Muscle layer of colon (tissue), 2 donors: Measurements from ENCODE around the gene CD160.
"Not testable (repeated sequence)": the region's sequence is repeated elsewhere in the genome, so short reads cannot be mapped to it uniquely, and the experiment has no call there.

ENCODE experiments used
- H3K27ac ChIP-seq: one replicate; pipeline ENCODE4 v1.7.0; 2013; ENCODE audit warnings: low read depth, mild to moderate bottlenecking, low read length, moderate library complexity
- H3K27me3 ChIP-seq, 2 donors: one replicate each; pipeline ENCODE4 v1.7.0; 2013; ENCODE audit warnings: low read length in 2 of 2, mild to moderate bottlenecking in 2 of 2; ENCODE audit not compliant: insufficient read depth in 2 of 2, control insufficient read depth in 1 of 2
- H3K36me3 ChIP-seq: one replicate; pipeline ENCODE4 v1.7.0; 2013; ENCODE audit warnings: mild to moderate bottlenecking, low read length; ENCODE audit not compliant: insufficient read depth
- H3K4me1 ChIP-seq: one replicate; pipeline ENCODE4 v1.7.0; 2013; ENCODE audit warnings: mild to moderate bottlenecking, low read length; ENCODE audit not compliant: insufficient read depth
- H3K4me3 ChIP-seq, 2 donors: one replicate each; pipeline ENCODE4 v1.7.0; 2013; ENCODE audit warnings: low read length in 2 of 2, low read depth in 1 of 2, mild to moderate bottlenecking in 1 of 2, moderate library complexity in 1 of 2
- H3K9ac ChIP-seq: one replicate; pipeline ENCODE4 v1.7.0; 2013; ENCODE audit warnings: low read length
- H3K9me3 ChIP-seq: one replicate; pipeline ENCODE4 v1.7.0; 2013; ENCODE audit warnings: mild to moderate bottlenecking, low read length
- donor health status: abdominal sarcoma.
- donor health status: Adenocarcinoma of cecum.

CD160 gene

DNA sequence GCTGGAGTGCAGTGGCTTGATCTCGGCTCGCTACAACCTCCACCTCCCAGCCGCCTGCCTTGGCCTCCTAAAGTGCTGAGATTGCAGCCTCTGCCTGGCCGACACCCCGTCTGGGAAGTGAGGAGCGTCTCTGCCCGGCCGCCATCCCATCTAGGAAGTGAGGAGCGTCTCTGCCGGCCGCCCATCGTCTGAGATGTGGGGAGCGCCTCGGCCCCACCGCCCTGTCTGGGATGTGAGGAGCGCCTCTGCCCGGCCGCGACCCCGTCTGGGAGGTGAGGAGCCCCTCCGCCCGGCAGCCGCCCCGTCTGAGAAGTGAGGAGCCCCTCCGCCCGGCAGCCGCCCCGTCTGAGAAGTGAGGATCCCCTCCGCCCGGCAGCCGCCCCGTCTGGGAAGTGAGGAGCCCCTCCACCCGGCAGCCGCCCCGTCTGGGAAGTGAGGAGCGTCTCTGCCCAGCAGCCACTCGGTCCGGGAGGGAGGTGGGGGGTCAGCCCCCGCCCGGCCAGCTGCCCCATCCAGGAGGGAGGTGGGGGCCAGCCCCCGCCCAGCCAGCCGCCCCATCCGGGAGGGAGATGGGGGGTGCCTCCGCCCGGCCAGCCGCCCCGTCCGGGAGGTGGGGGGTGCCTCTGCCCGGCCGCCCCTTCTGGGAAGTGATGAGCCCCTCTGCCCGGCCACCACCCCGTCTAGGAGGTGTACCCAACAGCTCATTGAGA lies 45.1 kb downstream of the CD160 start:
- H3K4me3 ChIP-seq, H3K27ac ChIP-seq, H3K9ac ChIP-seq, H3K4me1 ChIP-seq, H3K27me3 ChIP-seq, H3K36me3 ChIP-seq, H3K9me3 ChIP-seq: not testable (repeated sequence)

GRCh38 chr1:145765127-145765526 lies 45.8 kb downstream of the CD160 start:
- not testable (repeated sequence) for H3K4me1 ChIP-seq, H3K9ac ChIP-seq, H3K27me3 ChIP-seq, H3K4me3 ChIP-seq, H3K9me3 ChIP-seq, H3K27ac ChIP-seq, H3K36me3 ChIP-seq

DNA sequence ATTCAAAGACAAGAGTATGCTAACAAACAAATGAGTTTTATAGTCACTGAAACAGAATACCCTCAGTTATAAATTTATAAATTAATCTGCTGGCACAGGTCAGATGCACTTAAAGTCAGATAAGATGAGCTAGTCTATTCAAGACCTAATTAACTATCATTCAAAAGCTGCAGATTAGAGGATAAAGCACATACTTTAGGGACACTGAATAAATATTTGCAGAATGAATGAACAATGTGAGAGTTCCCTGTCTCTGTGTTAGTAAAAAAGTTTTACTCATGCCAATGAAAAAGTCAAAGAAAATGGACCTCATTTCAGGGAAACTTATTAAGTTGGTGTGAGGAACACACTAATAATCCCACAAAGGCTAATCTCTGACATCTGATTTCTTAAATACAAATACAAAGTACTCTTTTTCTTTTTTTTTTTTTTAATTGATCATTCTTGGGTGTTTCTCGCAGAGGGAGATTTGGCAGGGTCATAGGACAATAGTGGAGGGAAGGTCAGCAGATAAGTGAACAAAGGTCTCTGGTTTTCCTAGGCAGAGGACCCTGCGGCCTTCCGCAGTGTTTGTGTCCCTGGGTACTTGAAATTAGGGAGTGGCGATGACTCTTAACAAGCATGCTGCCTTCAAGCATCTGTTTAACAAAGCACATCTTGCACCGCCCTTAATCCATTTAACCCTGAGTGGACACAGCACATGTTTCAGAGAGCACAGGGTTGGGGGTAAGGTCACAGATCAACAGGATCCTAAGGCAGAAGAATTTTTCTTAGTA lies 46.5 kb downstream of the CD160 start:
- not testable (repeated sequence) for H3K4me1 ChIP-seq, H3K27ac ChIP-seq, H3K4me3 ChIP-seq, H3K27me3 ChIP-seq, H3K9ac ChIP-seq, H3K9me3 ChIP-seq
- H3K36me3 ChIP-seq = peaks cover 14% of the 10 kb centered on the region

DNA sequence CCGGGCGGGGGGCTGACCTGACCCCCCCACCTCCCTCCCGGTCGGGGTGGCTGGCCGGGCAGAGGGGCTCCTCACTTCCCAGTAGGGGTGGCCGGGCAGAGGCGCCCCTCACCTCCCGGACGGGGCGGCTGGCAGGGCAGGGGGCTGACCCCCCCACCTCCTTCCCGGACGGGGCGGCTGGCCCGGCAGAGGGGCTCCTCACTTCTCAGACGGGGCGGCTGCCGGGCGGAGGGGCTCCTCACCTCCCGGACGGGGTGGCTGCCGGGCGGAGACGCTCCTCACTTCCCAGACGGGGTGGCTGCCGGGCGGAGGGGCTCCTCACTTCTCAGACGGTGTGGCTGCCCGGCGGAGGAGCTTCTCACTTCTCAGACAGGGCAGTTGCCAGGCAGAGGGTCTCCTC lies 47.6 kb downstream of the CD160 start:
- not testable (repeated sequence) for H3K9me3 ChIP-seq, H3K27me3 ChIP-seq, H3K27ac ChIP-seq, H3K9ac ChIP-seq, H3K4me3 ChIP-seq, H3K4me1 ChIP-seq
- H3K36me3 ChIP-seq = peaks cover 16% of the 10 kb centered on the region

GRCh38 chr1:145768004-145768403 lies 48.7 kb downstream of the CD160 start:
- not testable (repeated sequence) for H3K27ac ChIP-seq, H3K27me3 ChIP-seq, H3K9me3 ChIP-seq, H3K9ac ChIP-seq, H3K4me1 ChIP-seq, H3K4me3 ChIP-seq
- H3K36me3 ChIP-seq = peaks cover 16% of the 10 kb centered on the region

GRCh38 chr1:145771056-145771455 lies 51.8 kb downstream of the CD160 start:
- H3K36me3 ChIP-seq = peaks cover 16% of the 10 kb centered on the region

DNA sequence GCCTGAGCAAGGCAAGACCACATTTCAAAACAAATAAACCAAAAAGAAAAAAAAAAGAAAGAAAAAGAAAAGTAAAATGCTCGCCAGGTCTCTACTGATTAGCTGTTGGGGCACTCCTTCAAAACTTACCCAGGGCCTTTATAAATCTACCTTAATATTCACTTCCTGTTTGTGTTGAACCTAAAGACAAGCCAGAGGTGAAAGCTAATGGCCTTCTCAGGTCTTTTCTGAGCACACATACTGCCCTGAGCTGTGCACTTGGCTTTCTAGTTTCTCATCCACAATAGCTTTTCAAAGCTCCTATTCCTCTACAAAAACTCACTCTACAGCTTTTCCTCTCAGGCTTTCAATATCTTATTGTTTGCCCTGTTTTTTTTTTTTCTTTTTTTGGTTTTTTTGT lies 54.1 kb downstream of the CD160 start:
- Histone ChIP-seq H3K9me3 (no peaks in the 10 kb centered on the region), H3K4me1 (no peaks in the 10 kb centered on the region), H3K27ac (no peak overlapping the region), H3K27me3 (no peaks in the 10 kb centered on the region), H3K36me3 (peaks cover 16% of the 10 kb centered on the region), H3K4me3 (no peak overlapping the region), H3K9ac (no peak overlapping the region)

More at GRCh38 chr1:145771056-145771455, 51.8 kb downstream of the CD160 start:
- Histone ChIP-seq H3K9ac (no peak overlapping the region), H3K4me1 (no peaks in the 10 kb centered on the region), H3K4me3 (no peak overlapping the region), H3K27ac (no peak overlapping the region), H3K27me3 (no peaks in the 10 kb centered on the region), H3K9me3 (no peaks in the 10 kb centered on the region)

- no peak overlapping the region for H3K27ac ChIP-seq
- H3K9me3 ChIP-seq = no peaks in the 10 kb centered on the region
- H3K4me3 ChIP-seq = no peak overlapping the region
- no peak overlapping the region for H3K9ac ChIP-seq
- H3K27me3 ChIP-seq = no peaks in the 10 kb centered on the region
- no peaks in the 10 kb centered on the region for H3K36me3 ChIP-seq
- H3K4me1 ChIP-seq = peaks cover 5% of the 10 kb centered on the region
Measured at GRCh38 chr1:145777357-145778145, 58.3 kb downstream of the CD160 start.

DNA sequence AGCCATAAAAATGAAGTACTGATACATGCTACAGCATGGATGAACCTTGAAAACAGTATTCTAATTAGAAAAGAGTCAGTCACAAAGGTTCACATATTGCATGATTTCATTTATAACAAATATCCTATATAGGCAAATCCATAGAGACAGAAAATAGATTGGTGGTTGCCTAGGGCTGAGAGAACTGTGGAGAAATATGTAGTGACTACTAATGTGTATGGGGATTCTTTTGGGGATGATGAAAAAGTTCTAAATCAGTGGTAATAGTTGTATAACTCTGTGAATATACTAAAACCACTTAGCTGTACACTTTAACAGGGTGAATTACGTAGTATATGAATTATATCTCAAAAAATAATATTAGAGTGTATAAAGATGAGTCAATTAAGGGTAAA lies 58.8 kb downstream of the CD160 start:
- no peaks in the 10 kb centered on the region for H3K36me3 ChIP-seq
- H3K27ac ChIP-seq = no peak overlapping the region
- no peak overlapping the region for H3K4me3 ChIP-seq
- no peaks in the 10 kb centered on the region for H3K27me3 ChIP-seq
- H3K9me3 ChIP-seq = no peaks in the 10 kb centered on the region
- H3K9ac ChIP-seq = no peak overlapping the region
- H3K4me1 ChIP-seq = peaks cover 5% of the 10 kb centered on the region

DNA sequence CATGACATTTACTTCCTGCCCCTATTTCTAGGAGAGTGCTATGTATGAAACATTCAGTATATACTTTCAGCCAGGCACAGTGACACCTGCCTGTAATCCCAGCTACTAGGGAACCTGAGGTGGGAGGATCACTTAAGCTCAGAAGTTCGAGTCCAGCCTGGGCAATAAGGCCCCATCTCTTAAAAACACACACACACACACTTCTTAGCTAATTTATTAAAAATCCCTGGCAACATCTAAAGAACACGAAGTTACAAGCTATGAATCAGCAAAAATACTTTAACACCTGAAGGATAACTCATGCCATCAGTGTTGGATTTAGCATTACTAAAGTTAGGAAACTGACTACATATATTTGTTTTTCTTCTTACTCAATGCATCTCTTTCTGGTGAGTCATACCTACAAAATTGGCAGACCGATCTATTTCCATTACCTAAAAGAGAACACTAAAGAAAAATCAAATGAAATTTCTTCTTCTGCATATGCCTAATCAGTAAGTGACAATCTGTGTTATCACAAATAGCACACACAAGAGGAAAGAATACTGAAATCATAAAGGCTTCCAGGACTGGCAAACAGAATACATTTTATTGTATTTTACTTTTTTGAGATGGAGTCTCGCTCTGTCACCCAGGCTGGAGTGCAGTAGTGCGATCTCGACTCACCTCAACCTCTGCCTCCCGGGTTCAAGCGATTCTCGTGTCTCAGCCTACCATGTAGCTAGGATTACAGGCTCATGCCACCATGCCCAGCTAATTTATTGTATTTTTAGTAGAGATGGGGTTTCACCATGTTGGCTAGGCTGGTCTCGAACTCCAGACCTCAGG lies 63.2 kb downstream of the CD160 start:
- Histone ChIP-seq H3K27ac (no peak overlapping the region), H3K4me1 (peaks cover 17% of the 10 kb centered on the region), H3K9ac (no peak overlapping the region), H3K4me3 (peak overlapping the region in 1 of 2 donors; percentile 17), H3K36me3 (no peaks in the 10 kb centered on the region), H3K9me3 (no peaks in the 10 kb centered on the region), H3K27me3 (no peaks in the 10 kb centered on the region)

DNA sequence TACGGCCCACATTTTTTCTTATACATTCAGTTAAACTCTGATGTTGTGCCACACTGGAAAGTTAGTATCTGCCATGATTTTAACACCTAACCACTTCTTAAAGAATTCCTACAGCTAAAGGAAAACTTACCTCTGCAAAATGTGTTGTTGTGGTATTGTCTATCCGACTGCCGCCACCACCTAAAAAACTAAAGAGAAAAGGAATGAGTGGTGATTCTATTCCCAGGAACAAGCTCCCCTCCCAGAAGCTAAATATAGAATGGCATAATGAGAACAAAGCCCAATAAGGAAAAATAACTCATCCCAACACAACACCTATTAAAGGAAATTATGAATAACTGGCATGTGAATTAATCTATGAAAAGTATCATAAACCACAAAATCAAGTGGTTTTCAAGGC lies 65.1 kb downstream of the CD160 start:
- Histone ChIP-seq H3K27ac (peak overlapping the region; percentile 43), H3K4me1 (peaks cover 17% of the 10 kb centered on the region), H3K9me3 (no peaks in the 10 kb centered on the region), H3K4me3 (peak overlapping the region in 1 of 2 donors; percentile 43), H3K9ac (no peak overlapping the region), H3K27me3 (no peaks in the 10 kb centered on the region), H3K36me3 (peaks cover 10% of the 10 kb centered on the region)
